ENCODE measurements around the gene SPTSSB. TPM values are rescaled to one million over a fixed set of nuclear protein-coding genes. Genes with fewer than 3 reads are reported as not detected.

SPTSSB gene
- total and polyA plus RNA-seq, 9 of the 15 experiments (the other 6 are each of a cell fraction or from before 2014, with no cell fraction given) = 0.07 TPM; not detected in 8

- no peak for TF ChIP-seq ZNF280B (CRISPR knock-in tag; IDR thresholded peaks at IDR 0.05)
- TF ChIP-seq NCOA1 (IDR thresholded peaks at IDR 0.05; ENCODE audit: low read depth) = no peak
- TF ChIP-seq EWSR1 (IDR thresholded peaks at IDR 0.05; ENCODE audit: borderline replicate concordance, low read depth, partially characterized antibody) = no peak
- TF ChIP-seq PHB (CRISPR knock-in tag; IDR thresholded peaks at IDR 0.05) = no peak
- TF ChIP-seq MYBL2 (IDR thresholded peaks at IDR 0.05; ENCODE audit: low read depth) = no peak
- TF ChIP-seq MYBL2 (CRISPR knock-in tag; IDR thresholded peaks at IDR 0.05; ENCODE audit: borderline replicate concordance) = no peak
- no peak for TF ChIP-seq CHCHD3 (CRISPR knock-in tag; IDR thresholded peaks at IDR 0.05)
- TF ChIP-seq U2AF1 (optimal IDR thresholded peaks at IDR 0.05; ENCODE audit: low read depth, low read length) = no peak
- TF ChIP-seq, protein P1, sequence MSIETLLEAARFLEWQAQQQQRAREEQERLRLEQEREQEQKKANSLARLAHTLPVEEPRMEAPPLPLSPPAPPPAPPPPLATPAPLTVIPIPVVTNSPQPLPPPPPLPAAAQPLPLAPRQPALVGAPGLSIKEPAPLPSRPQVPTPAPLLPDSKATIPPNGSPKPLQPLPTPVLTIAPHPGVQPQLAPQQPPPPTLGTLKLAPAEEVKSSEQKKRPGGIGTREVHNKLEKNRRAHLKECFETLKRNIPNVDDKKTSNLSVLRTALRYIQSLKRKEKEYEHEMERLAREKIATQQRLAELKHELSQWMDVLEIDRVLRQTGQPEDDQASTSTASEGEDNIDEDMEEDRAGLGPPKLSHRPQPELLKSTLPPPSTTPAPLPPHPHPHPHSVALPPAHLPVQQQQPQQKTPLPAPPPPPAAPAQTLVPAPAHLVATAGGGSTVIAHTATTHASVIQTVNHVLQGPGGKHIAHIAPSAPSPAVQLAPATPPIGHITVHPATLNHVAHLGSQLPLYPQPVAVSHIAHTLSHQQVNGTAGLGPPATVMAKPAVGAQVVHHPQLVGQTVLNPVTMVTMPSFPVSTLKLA (conservative IDR thresholded peaks at IDR 0.05) = no peak
- no peak for TF ChIP-seq RUNX1 (IDR thresholded peaks at IDR 0.05; ENCODE audit: low read depth)
- TF ChIP-seq MCM5 (IDR thresholded peaks at IDR 0.05; ENCODE audit: low read depth) = no peak
- TF ChIP-seq, protein P2, sequence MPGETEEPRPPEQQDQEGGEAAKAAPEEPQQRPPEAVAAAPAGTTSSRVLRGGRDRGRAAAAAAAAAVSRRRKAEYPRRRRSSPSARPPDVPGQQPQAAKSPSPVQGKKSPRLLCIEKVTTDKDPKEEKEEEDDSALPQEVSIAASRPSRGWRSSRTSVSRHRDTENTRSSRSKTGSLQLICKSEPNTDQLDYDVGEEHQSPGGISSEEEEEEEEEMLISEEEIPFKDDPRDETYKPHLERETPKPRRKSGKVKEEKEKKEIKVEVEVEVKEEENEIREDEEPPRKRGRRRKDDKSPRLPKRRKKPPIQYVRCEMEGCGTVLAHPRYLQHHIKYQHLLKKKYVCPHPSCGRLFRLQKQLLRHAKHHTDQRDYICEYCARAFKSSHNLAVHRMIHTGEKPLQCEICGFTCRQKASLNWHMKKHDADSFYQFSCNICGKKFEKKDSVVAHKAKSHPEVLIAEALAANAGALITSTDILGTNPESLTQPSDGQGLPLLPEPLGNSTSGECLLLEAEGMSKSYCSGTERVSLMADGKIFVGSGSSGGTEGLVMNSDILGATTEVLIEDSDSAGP (CRISPR knock-in tag; IDR thresholded peaks at IDR 0.05) = no peak
These were observed 48.3 kb downstream of the SPTSSB start (continued) for GRCh38 chr3:161322781-161323568.
